Measurements from ENCODE around the gene EXOC7. TPM values are rescaled to one million over a fixed set of nuclear protein-coding genes. Genes with fewer than 3 reads are reported as not detected.

Gene EXOC7
- polyA plus RNA-seq, 3 donors: 30.7 to 86.5 (median 42.4) TPM

GRCh38 chr17:76094046-76094445, 9.5 kb downstream of the EXOC7 start:
- Mint-ChIP-seq H3K27me3 (ENCODE audit: low read depth in 3 of 3) (peaks cover 0 to 2% (median 1%) of the 10 kb centered on the region in 3 donors), H3K27ac (no peak overlapping the region)
- H3K9me3 ChIP-seq (replicated peaks in 1 of 2; ENCODE audit: control insufficient read depth in 1 of 2, insufficient read depth in 1 of 2, low read length in 2 of 2): no peaks in the 10 kb centered on the region

GRCh38 chr17:76092526-76093413, 10.8 kb downstream of the EXOC7 start:
- no peak for DNase-seq
- no peak overlapping the region for H2AFZ ChIP-seq (ENCODE audit: insufficient read depth, low read depth, low read length, poor library complexity, severe bottlenecking)
- H3K27ac ChIP-seq (ENCODE audit: low read depth in 1 of 2, low read length in 2 of 2): no peak overlapping the region
- H3K36me3 ChIP-seq (replicated peaks in 1 of 2; ENCODE audit: control insufficient read depth in 1 of 2, insufficient read depth in 2 of 2, low read length in 2 of 2): peaks cover 98 to 100% of the 10 kb centered on the region in 2 donors
- no peak for TF ChIP-seq CTCF (IDR thresholded peaks at IDR 0.05)
- H3K4me2 ChIP-seq (replicated peaks; ENCODE audit: extremely low read depth, low read length, poor library complexity, severe bottlenecking): no peak overlapping the region
- H3K27me3 ChIP-seq (ENCODE audit: control insufficient read depth in 2 of 2, insufficient read depth in 2 of 2, low read length in 2 of 2): no peaks in the 10 kb centered on the region
- Mint-ChIP-seq H3K4me1 (peaks cover 2% of the 10 kb centered on the region), H3K36me3 (peaks cover 77 to 100% of the 10 kb centered on the region in 2 donors), H3K27me3 (ENCODE audit: low read depth in 3 of 3) (peaks cover 0 to 2% (median 1%) of the 10 kb centered on the region in 3 donors), H3K4me3 (no peak overlapping the region), H3K9me3 (no peaks in the 10 kb centered on the region), H3K27ac (no peak overlapping the region)
- no peak overlapping the region for H3K4me3 ChIP-seq (replicated peaks in 1 of 3; ENCODE audit: low read depth in 2 of 3, low read length in 3 of 3)
- no peaks in the 10 kb centered on the region for H3K79me2 ChIP-seq (ENCODE audit: insufficient read depth, low read length)
- no peak overlapping the region for H3K9ac ChIP-seq (ENCODE audit: insufficient read depth, low read length, poor library complexity, severe bottlenecking)
- no peaks in the 10 kb centered on the region for H3K4me1 ChIP-seq (ENCODE audit: control insufficient read depth in 1 of 2, insufficient read depth in 2 of 2, low read length in 2 of 2)
- no peaks in the 10 kb centered on the region for H4K20me1 ChIP-seq (ENCODE audit: insufficient read depth, low read length)
- WGBS (ENCODE audit: insufficient coverage): 97% methylated on average over 19 of the region's 20 CpGs
- intact Hi-C loops (cut with micrococcal nuclease): no loop called here
- no peaks in the 10 kb centered on the region for H3K9me3 ChIP-seq (replicated peaks in 1 of 2; ENCODE audit: control insufficient read depth in 1 of 2, insufficient read depth in 1 of 2, low read length in 2 of 2)

More at GRCh38 chr17:76094046-76094445, 9.5 kb downstream of the EXOC7 start:
- no peaks in the 10 kb centered on the region for H3K27me3 ChIP-seq (ENCODE audit: control insufficient read depth in 2 of 2, insufficient read depth in 2 of 2, low read length in 2 of 2)
- WGBS (ENCODE audit: insufficient coverage): 98% methylated on average over 9 of the region's 11 CpGs
- Mint-ChIP-seq H3K36me3 (peaks cover 78 to 100% of the 10 kb centered on the region in 2 donors), H3K9me3 (no peaks in the 10 kb centered on the region), H3K4me3 (no peak overlapping the region), H3K4me1 (peaks cover 2% of the 10 kb centered on the region)
- H3K9ac ChIP-seq (ENCODE audit: insufficient read depth, low read length, poor library complexity, severe bottlenecking): no peak overlapping the region
- intact Hi-C loops (cut with micrococcal nuclease): no loop called here
- TF ChIP-seq CTCF (IDR thresholded peaks at IDR 0.05): no peak
- DNase-seq: no peak
- no peak overlapping the region for H3K27ac ChIP-seq (ENCODE audit: low read depth in 1 of 2, low read length in 2 of 2)
- no peaks in the 10 kb centered on the region for H3K79me2 ChIP-seq (ENCODE audit: insufficient read depth, low read length)
- H2AFZ ChIP-seq (ENCODE audit: insufficient read depth, low read depth, low read length, poor library complexity, severe bottlenecking): no peak overlapping the region
- no peaks in the 10 kb centered on the region for H4K20me1 ChIP-seq (ENCODE audit: insufficient read depth, low read length)
- peaks cover 91 to 100% of the 10 kb centered on the region in 2 donors for H3K36me3 ChIP-seq (replicated peaks in 1 of 2; ENCODE audit: control insufficient read depth in 1 of 2, insufficient read depth in 2 of 2, low read length in 2 of 2)
- no peak overlapping the region for H3K4me3 ChIP-seq (replicated peaks in 1 of 3; ENCODE audit: low read depth in 2 of 3, low read length in 3 of 3)
- H3K4me2 ChIP-seq (replicated peaks; ENCODE audit: extremely low read depth, low read length, poor library complexity, severe bottlenecking): no peak overlapping the region
- H3K4me1 ChIP-seq (ENCODE audit: control insufficient read depth in 1 of 2, insufficient read depth in 2 of 2, low read length in 2 of 2): no peaks in the 10 kb centered on the region
